Muscle of back (tissue), 11 donors: ENCODE measurements around the gene WRAP73. TPM values are rescaled to one million over a fixed set of nuclear protein-coding genes. Genes with fewer than 3 reads are reported as not detected.
A peak's percentile ranks its signal among the peaks of the same experiment; 100 is the strongest.

Experiments used
- DNase-seq, 3 donors: peaks; one replicate each; pipeline versions ENCODE4 v3.0.0 to v3.0.0-alpha.2; 2013
- polyA plus RNA-seq, 10 donors: library from polyadenylated mRNA; unstranded; fragments of 120-200 nt; gene quantifications; one replicate each; pipeline ENCODE4 v1.2.1, GENCODE V29; 2013; ENCODE audit not compliant: insufficient read length in 10 of 10

Gene WRAP73
- polyA plus RNA-seq, 10 donors = 10.1 to 12.3 (median 11.7) TPM

DNA sequence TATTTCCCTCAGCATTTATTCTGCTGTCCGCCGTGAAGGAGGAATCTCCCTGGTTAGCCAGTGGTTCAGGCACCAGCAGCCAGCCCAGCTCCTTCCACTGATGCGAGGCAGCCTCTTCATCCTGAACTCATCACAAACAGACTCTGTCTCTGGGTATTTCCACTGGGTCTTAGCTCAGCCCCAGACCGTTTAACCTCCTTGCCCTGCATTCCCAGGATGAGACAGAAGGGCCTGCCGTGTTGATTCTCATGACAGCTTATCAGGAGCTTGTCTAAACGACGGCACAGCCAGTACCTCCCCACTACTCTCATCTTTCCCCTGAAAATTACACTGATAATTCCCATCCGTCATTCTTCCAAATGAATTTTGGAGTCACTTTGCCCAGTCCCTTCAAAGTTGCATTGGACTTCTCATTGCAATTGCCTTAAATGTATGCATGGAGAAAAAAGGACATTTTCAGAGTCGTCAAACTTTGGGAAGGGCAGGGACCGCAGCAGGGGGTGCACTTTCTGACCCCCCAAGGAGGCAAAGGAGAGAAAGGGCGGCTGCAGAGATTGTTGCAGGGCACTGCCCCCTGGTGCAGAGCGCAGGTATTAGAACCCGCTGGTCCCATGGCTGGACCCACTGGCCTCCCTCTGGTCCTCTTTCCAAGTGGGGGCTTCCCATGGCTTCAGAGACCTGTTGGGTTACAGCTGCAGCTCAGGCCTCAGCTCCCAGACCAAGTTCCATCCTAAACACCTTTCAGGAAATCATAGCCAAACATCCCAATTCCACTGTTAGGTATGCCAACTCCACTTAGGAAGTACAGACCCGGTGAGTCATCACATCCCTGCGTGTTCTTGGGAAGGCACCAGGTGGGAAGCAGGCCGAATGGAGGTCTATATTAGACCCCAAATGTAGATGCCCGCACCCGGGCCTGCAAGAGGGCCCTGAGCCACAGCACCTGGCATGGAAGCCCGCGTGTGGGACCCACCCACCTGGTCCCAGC lies 34.9 kb downstream of the WRAP73 start:
- DNase-seq = no peak

DNA sequence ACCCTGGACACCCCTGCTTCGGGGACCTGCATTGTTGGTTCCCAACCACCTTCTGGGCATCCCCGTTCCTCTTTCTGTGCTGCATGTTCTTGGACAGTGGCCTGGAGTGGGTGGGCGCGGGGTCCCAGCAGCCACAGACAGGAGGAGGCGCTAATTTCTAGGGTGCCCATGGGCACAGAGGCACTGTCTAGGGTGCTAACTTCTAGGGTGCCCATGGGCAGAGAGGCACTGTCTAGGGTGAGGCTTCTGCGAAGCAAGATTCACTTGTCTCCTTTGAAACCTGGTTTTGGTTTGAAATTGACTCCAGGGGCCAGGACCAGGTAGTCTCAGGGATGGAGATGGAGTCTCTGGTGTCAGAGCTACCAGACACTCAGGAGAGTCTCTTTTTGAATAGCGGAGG lies 37.8 kb downstream of the WRAP73 start:
- DNase-seq = no peak

DNA sequence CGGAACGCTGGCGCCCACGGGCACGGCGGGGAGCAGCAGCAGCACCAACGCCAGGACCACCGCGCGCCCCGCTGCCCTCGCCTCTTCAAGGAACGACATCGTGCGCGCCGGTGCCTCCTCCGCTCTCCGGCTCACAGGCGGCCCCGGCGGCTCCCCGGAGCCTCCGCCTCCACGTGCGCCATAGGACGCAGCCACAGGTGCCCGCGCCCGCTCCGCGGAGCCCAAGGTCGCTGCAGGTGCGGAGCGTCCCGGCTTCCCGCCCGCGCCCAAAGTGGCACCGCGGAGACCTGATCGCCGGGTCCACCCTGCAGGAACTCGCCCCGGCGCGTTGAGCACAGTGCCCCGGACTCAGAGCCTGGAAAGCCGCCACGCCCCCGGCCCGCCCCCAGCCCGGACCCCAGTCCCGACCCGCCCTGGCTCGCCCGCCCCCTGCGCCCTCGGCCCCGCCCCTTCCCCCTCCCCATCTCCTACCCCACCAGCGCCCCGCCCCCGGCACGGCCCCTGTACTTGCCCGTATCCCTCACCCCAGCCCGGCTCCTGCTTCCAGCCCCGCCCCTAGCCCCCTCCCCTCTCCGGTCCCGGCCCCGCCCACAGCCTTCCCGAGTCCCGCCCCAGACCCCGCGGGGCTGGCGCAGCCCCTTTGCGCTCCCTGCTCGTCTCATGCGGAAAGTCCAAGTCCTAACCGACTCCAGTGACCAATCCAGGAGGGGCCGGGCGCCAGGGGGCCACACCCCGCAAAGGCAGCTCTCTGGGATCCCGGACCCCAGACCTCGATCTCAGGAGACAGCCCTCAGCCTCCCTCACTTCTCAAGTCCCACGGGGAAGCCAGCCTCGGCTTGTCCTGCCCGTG lies 38.5 kb downstream of the WRAP73 start, which contains the start of gene MEGF6:
MEGF6 (minus strand) TSS at position 339 of the 850 bp plus-strand sequence; CDS start at position 99, 240 bp downstream.
- peak in 1 of 3 donors; percentile 76 for DNase-seq

DNA sequence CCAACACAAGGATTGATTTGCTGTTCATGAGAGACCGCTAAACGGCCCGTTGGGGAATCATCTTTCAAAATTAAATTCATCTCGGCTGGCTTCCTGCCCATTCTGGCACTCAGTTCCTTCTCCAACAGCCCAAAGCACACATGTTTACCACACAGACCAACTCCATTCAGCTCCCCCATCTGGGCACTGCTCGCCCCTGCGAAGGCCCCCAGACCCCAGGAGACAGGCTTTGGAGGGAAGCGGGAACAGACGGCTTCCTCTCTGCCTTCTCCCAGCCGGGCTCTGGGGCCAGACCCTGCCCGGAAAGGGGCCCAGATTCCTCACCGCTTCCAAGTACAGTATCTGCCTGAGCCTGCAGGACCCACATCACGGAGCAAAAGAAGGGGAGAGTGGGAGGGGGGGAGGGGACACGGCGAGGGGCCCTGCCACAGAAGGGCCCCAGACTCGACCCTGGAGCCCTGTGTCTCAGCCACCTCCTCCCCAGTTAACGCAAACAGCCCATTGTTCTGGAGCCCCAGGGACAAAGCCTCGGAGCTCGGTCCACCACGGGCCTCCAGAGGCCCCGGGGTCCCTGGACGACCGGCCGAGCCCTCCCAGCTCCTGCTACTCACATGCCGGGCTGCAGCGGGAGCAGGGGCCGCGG lies 39.3 kb downstream of the WRAP73 start:
- DNase-seq = peak in 1 of 3 donors; percentile 74

DNA sequence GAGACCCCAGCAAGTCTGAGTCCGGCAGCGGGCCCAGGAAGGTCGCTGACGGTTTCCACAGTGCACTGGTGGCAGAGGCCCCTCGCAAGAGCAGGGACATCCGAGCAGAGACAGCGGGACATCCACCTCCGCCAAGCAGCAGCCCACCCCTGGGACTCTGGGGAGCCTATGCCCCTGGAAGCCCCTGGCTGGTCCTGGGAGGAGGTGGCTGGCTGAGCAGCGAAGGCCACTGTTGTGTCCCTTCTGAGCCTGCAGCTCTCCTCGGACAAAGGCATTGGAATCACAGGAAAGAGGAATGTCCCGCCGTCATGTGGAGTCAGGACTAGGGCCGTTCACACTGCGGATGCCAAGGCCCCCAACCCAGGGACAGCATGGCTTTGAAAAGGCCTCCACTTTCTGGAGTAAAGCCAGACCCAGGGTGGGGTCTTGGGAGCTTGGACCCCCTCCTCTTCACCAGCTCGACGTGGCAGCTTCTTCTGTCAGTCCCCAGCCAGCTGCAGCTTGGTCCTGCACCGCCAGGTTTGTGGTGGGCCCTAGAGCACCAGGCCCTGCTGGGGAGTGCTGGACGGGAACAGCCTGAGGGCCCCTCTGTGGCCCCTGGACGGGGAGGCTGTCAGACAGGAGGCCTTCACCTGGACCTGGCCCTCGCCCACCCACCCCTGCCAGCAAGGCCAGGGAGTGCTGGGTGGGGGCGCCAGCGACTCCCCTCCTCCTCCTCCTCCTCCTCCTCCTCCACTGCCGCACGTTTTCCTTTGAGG lies 40.0 kb downstream of the WRAP73 start:
- no peak for DNase-seq

DNA sequence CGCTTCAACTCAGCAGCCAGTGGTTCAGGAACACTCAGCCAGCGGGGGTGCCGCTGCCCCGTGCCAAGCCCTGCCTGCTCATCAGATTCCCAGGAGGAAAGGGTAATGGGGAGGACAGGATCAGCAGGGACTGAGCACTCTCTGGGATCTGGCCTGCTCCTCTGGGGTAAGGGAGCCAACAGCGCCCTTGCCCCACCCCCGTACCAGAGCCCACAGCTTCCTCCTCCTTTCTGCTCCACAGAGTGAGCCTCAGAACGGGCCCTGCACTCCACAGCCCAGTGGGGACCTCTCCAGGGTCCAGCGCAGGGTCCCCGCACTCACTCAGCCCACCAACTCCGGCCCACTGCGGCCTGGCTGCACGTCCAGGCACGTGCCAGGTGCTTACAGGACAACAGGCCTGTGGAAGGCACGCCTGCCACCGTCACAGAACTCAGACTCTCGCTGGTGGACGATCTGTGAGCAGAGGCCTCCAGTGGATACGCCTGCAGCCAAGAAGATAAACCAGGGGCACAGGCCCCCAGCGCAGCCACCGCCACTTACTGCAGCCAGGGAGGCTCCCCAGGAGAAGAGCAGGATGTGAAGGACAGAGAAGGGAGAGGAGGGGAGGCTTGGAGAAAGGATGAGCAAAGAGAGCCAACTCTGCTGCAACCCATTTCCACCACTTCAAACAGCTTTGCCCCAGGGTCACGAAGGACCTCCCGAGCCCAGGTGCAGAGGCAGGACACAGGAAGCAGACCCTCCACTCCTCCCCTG lies 40.7 kb downstream of the WRAP73 start:
- no peak for DNase-seq

DNA sequence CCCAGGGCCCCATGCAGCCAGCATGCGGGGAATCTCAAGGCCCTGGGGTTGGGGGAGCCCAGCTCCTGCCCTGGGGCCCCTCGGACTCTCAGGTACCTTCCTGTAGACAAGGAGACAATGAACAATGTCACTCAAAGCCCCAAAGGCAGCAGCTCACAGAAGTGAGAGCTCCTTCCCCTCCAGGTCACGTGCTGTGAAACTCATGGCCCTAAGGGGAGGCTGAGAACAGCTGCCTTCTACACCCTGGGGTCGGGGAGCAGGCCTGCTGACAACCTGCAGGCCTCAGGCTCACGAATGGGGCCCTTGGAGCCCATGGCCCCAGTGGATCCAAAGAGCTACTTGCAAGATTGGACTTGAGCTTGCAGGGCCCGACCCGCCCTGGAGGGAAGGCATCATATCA lies 41.7 kb downstream of the WRAP73 start:
- no peak for DNase-seq

DNA sequence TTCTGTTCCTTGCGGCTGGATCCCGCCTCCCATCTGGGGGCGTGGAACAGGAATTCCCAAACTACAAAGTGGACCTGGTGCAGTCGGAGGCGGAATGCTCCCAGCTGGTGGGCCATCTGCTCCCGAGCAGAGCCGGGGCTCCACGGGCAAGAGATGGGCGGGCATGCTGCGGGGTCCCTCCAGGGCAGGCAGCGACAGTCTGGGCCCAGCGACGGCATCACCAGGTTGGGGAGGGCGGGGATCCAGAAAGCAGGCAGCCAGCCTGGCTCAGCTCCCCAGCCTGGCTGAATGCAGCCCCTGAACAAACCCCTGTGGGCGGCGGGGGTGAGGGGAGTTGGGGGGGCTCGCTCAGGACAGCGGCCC lies 42.2 kb downstream of the WRAP73 start:
- DNase-seq = no peak

DNA sequence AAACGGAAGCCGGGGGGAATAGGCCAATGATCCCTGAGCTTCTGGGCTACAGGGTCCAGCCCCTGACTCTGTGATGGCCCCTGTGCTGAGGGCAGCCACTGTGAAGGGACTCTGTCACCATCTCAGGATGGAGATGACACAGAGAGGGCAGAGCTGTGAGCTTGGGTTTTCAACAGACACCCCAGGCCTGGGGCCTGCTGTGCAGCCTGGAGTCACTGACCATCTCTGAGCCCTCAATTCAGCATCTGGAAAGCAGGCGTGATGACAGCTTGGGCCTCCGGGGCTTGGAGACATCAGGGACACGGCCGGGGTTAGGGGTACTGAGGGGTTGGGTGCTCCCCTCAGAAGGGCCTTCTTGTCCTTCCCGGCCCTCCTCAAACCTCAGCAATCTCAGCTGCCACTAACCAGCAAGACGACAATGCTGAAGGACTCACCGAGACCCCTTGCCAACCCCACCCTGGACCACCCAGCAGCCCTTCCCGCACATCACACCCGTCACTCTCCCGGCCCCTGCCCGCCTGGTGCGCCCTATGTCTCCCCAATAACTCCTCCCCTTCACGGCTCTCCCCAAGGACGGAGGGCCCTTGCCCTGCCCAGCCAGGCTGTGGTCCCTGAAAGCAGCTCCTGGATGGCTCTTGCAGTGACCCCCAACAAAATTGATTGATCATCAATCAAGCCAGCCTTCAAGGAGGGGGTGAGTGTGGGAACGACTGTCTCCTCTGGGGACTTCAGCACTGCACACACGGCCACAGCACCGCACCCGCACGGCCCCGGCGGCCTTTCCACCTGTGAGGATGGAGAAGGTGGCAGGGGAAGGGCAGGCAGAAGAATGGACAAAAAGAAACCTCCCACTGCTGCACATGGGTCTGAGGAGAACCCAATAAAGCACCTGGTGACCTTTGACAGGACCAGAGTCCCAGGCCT lies 42.9 kb downstream of the WRAP73 start:
- no peak for DNase-seq

DNA sequence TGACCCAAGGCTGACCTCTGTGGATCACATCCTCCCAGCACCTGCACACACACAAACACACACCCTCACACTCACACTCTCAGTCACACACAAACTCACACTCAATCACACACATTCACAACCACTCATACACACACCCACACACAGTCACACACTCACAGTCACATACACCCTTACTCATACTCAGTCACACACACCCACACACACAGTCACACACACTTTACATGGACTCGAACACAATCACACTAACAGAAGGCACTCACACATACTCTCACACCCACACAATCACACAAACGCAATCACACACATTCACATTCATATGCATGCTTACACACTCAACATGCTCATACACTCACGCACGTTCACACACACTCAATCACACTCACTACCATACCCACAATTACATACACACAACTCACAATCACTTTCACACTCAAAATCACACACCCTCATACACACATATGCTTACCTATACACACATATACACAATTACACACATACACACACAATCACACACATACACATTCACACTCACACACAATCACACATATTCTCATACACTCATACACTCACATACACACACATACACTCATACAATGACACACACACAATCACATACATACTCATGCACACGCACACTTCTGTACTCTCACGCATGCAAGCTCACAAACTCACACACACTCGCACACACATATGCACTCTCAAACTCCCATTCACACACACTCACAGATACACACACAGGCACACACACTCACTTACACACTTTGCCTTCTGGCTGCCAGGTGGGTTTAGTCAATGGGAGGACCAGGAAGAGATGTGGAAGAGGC lies 44.7 kb downstream of the WRAP73 start:
- DNase-seq = no peak

DNA sequence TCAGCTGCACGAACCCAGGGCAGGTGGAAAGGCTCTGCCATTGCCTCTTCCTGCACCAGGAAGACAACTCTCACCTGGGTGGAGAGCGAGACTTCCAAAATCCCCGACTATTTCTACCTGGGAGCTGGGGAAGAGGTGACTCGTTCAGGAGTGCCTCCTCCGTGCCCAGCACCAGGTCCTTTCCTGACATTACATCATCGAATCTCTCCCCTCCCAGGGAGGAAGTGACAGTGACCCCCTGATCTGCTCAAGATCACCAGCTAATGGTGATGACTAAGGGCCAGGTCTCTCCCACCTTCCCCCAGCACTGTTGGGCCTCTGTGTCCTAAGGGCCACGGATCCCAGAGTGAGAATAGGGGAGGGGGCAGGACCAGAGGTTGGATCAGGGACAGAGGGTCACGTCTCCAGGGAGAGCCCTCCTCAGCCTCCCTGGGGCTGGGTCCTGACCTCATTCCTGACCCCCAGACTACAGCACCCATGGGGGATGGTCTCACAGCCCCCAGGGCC lies 45.4 kb downstream of the WRAP73 start:
- DNase-seq = no peak

DNA sequence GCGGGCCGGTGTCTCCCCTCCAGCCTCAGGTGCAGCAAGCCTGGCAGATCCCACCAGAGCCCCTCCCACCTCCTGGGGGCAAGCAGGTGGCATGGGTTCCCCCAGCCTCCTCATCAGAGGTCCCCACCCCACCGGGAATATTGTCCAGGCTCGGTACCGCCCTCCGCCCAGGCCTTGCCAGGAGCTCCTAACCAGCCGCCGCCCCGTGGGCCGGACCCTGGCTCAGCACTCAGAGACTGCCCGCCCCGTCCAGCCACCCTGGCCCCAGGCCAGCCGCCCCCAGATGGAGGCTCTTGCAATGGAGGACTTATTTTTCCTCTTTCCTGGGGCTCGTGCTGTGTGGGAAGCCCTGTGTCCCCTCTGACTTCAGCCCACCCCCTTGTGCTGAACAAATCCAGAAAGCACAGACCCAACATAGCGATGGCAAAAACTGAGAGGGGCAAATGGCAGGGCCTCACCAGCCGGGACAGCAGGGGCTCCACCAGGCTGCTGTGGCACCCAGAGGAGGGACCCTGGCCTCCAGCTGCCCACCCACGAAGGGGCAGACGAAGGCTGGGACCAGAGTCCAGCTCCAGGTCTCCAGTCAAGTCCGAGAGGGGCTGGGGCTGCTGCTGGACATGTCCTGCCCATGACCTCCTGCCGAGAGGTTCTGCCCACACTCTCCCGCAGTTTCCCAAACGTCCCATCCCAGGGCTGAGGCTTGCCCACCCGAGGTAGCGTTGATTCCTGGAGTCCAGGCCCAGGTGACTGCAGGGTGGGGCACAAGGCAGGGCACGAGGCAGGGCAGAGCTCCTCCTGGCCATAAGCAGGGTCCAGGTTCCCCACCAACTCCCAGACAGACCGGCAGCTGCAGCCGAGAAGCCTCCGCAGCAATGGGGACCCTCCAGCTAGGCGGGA lies 46.1 kb downstream of the WRAP73 start:
- DNase-seq = no peak

DNA sequence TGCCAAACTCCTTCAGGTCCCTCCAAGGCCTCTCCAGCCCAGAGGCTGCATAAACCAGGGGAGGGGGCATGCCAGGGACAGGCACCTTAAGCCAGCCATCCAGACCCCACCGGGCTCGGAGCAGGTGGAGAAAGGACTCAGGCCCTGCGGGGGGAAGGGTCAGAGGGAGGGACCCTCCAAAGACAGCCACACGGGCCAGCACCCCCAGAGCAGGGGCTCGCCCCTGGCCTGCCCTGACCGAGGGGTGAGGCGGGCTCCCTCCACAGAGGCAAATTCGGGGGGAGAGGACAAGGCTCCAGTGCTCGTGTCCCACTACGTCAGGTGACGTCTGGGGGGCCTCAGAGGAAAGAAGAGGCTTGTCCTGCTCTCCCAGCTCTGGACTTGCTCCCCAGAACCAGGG lies 46.7 kb downstream of the WRAP73 start:
- DNase-seq = no peak

DNA sequence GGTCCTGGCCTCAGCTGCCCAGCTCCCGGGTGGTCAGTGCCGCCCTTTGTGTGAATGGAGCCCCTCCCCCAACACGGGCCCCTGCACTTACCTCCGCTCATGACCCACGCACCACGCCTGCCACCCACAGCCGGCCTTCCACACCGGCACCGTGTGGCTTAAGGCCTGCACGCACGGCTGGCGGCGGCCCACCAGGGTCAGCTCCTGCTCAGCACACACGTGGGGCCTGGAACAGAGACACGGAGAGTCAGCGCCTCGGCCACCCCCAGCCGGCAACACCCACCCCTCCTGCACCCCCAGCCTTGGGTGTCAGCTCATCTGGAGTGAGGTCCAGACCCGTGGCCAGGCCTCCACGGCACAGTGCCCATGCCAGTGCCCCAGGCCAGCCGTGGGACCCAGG lies 47.5 kb downstream of the WRAP73 start:
- DNase-seq = no peak

DNA sequence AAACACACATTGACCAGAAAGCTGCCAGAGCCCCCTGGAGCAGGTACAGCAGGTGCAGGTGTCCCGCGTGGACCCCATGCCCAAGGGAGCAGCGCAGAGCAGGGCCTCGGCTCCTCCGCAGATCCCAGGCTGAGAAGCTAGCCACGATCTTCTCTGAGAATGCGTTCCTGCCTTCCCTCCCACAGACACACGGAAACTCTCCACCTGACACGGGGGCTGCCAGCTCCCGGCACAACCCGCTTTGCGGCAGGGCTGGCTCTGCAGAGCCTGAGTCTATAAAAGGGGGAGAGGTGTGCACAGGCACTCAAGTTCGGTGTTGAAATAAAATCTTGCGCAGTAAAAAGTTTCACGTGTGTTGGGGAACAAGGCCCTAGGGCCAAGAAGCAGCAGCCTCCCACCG lies 48.2 kb downstream of the WRAP73 start:
- no peak for DNase-seq

DNA sequence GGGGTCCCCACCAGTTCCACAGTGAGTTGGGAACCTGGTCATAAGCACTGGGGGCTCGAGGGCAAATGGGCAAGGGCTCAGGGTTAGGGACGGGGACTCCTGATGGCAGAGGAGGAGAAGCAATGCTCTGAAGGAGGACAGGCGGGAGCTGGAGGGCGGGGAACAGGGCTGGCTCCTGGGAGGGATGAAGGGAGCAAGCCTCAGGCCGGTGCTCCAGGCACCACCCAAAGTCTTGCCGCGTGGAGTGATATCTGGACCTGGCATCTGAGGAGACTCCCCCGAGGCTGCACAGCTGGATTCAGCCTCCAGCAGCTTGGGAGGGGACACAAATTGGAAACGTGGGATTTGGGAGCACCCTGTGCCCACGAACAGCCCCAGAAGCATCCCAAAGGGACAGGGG lies 49.5 kb downstream of the WRAP73 start:
- DNase-seq = no peak

DNA sequence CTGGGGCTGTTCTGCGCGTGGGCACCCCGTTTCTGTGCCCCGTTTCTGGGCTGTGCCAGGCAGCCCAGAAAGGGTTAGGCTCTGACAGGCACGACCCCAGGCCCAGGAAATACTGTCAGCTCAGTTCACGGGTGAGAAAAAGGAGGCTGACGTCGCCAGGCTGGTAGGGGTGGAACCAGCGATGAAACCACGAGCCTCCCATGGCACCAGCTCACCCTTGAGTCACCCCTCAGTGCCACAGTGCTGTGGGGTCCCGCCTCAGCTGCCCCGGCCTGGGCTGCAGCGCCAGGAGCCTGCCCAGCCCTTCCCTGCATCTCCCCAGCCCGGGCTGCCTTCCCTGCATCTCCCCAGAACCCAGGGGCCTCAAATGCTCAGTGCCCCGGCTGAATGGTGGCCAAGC lies 50.1 kb downstream of the WRAP73 start:
- no peak for DNase-seq
